Measurements from ENCODE around the gene CKAP2L.

DNA sequence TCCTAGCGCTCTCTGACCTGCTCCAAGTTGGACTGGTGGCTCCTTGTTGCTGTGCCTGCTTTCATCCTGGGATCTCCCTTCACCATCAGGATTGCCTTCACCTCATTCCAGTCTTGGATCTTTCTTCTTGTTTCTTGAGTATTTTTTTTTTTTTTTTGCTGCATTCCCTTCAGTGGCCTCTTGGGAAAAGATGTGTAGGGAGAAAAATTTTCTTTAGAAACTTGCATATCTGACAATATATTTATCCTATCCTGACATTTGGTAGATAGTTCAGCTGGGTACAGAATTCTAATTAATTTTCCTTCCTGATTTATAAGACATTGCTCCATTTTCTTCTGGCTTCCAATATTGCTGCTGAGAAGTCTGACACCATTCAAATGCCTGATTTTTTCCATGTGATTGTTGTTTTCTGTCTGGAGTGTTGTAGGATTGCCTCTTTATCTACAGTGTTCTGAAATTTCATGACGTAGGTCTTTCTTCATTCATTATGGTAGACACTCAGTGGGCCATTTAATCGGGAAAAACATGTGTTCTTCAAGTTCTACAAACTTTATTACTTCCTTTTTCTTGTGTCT is 42.9 kb upstream of the CKAP2L start:
- TF ChIP-seq, protein P1, sequence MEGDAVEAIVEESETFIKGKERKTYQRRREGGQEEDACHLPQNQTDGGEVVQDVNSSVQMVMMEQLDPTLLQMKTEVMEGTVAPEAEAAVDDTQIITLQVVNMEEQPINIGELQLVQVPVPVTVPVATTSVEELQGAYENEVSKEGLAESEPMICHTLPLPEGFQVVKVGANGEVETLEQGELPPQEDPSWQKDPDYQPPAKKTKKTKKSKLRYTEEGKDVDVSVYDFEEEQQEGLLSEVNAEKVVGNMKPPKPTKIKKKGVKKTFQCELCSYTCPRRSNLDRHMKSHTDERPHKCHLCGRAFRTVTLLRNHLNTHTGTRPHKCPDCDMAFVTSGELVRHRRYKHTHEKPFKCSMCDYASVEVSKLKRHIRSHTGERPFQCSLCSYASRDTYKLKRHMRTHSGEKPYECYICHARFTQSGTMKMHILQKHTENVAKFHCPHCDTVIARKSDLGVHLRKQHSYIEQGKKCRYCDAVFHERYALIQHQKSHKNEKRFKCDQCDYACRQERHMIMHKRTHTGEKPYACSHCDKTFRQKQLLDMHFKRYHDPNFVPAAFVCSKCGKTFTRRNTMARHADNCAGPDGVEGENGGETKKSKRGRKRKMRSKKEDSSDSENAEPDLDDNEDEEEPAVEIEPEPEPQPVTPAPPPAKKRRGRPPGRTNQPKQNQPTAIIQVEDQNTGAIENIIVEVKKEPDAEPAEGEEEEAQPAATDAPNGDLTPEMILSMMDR (IDR thresholded peaks at IDR 0.05) = peak in 1 of 6 experiments; percentile 29
- TF ChIP-seq POLR2A (IDR thresholded peaks at IDR 0.05) = no peak
